DMS 273 (cell line): Measurements from ENCODE around the gene BLOC1S3.

ENCODE experiments used
- DNase-seq: peaks from one replicate; lab custom pipeline; 2025; ENCODE audit not compliant: unreplicated experiment; lab: John Stamatoyannopoulos, UW

BLOC1S3 gene

DNA sequence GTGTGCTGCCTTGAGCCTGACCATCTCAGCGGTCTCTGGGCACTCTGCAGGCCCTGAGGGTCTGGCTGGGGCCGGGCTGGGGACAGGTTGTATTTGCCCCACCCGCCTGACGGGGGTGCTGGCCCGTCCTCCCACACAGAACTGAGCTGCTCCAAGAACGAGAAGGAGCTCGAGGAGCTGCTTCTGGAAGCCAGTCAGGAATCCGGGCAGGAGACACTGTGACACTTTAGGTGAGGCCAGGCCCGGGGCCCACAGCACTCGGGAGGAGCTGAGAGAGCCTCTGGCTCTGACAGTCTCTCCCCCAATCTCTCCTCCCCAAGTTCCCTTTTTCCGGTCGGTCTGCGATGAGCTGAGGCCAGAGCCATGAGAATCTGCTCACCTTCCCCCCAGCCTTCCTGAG, 32.3 kb upstream of the BLOC1S3 start:
- DNase-seq, result no peak

DNA sequence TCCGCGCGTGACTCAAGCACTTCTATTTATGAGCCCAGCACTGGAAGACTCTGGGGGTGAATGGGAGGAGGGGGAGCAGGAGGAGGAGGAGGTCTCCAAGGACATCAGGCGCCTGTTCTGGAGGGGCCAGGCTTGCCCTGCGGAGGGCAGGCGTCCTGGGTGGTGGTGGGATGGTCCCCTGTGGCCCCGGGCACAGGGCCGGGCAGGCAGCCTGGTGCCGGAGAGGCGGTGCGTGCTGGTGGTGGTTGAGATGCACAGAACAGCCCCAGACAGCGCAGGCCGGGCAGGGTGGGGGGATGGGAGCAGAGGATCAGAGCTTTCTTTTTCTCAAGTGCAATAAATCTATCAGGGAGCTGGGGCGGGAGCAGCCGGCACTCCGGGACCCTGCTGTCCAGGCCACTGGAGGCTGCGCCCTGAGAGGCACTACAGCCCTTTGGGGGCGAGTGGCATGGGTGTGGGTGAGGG, 31.8 kb upstream of the BLOC1S3 start:
- no peak for DNase-seq

DNA sequence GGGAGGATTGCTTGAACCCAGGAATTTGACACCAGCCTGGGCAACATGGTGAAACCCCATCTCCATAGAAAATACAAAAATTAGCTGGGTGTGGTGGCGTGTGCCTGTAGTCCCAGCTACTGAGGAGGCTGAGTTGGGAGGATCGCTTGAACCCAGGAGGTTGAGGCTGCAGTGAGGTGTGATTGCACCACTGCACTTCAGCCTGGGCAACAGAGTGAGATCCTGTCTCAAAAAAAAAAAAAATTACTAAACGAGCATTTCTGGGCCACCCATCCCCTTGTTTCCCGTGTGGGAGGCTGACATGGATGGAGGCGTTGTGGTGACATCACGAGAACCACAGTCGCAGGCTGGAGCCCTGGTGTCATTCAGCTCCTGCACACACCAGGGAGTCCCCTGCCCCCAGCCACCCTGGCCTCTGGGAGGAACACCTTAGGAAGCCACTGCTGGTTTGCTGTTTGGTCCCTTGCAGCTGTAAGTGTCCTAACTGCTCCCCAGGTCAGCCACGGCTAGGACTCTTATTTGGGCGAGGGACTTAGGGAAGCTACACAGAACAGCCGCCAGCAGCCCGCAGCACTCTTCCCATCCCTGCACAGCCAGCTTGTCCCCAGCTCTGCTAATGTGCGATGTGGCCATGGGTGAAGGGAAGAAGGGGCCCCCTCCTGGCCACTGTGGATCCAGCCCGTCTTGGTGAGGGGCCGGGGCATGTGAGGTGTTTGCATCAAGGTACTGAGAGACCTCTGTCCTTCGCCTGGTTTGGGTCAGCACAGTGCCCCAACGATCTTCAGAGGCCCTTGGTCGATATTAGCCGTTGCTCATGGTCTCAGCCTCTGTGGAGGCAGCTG, 30.5 kb upstream of the BLOC1S3 start:
- DNase-seq, result peak; percentile 37

DNA sequence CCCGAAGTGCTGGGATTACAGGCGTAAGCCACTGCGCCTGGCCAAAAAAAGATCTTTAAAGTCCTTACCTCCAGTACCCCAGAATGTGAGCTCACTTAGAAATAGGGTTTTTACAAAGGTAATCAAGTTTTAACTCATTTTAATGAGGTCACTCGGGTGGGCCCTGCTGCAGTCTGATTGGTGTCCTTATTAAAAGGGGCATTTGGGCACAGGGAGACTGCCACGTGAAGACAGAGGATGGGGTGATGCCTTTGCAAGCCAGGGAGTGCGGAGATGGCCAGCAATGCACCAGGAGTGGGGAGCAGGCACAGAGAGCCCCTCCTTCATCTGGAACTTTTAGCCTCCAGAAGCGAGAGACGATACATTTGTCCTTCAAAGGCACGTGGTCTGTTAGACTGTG, 29.5 kb upstream of the BLOC1S3 start:
- no peak for DNase-seq

DNA sequence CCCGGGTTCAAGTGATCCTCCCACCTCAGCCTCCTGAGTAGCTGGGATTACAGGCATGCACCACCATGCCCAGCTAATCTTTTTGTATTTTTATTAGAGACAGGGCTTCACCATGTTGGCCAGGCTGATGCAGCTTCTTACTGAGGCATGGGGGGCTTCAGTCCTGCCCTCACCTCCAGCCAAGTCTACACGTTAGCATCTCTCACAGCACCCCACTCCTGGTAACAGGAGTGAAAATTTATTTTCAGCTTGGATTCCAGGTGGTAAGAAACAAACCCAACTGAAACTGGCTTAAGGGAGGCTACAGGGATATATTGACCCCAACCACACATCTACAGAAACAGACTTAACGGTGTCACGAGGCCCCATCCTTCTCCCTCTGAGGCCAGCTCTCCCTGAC, 28.4 kb upstream of the BLOC1S3 start:
- DNase-seq, result no peak

DNA sequence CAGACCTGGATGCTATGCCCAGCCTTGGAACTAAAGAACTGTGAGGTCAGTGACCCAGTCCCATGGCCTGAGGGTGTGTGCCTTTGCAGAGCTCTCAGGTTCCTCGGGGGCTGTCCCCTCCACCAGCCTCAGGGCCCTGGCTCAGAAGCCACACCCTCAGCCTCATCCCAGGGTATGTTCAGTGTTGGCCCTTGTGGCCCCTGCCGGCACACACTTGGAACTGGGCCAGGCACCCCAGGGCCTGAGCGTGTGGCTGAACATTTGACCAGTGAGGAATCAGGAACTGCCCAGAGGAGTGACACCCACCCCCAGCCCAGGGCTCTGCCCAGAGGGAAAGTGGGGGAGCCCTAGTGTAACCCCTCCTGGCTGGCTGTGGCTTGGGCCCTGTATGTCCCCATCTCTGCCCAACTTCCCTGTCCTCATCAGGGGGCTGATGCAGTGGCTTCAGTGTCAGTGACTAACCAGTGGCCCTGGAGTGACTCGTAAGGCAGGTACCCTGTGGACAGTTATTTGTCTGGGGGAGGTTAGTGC, 27.8 kb upstream of the BLOC1S3 start:
- DNase-seq, result no peak

DNA sequence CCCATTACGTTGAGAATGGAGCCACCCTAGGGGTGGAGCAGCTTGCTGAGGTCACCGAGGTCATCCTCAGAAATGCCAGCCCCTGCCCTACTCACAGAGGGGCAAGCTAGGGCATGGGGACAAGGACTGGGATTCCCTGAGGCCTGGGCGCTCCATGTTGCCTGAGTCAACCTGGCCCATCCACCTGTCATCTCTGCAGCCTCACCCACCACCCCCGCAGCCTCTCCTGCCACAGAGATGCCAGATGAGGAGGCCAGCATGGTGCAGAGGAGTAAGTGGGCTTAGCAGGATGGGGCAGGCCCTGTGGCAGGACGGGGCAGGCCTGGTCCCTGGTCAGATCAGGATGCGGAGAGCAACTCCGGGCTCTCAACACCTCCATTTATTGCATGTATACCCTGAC, 27.3 kb upstream of the BLOC1S3 start:
- DNase-seq, result peak; percentile 36

DNA sequence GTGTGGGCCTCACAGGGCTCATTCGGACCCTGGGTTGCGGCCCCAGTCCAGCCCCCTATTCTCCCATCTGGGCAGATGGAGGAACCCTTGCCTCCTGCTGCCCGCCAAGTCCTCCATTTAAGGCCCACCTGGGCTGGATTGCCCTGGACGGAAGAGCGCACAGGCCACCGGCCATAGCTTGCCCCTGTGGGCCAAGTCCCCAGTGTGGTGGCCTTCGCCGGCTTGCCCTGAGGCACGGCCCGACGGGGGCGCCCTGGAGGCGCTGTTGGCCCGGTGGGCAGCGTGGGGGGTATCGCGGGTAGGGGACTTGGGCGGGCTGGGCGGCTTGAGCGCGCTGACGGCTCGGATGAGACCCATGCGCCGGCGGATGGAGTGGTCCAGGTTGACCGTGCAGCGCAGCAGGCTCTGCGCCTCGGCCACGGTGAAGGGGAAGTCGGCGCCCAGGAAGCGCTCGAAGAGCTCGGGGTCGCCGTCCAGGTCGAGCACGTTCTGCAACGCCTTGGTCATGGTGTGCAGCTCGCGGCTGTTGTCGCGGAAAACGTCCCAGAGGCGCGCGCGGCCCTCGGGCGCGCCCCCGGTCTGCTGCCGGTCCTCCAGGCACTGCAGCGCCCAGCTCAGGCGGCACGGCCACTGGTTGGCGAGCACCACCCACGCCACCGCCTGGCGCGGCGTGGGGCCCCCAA, 26.6 kb upstream of the BLOC1S3 start:
- no peak for DNase-seq

DNA sequence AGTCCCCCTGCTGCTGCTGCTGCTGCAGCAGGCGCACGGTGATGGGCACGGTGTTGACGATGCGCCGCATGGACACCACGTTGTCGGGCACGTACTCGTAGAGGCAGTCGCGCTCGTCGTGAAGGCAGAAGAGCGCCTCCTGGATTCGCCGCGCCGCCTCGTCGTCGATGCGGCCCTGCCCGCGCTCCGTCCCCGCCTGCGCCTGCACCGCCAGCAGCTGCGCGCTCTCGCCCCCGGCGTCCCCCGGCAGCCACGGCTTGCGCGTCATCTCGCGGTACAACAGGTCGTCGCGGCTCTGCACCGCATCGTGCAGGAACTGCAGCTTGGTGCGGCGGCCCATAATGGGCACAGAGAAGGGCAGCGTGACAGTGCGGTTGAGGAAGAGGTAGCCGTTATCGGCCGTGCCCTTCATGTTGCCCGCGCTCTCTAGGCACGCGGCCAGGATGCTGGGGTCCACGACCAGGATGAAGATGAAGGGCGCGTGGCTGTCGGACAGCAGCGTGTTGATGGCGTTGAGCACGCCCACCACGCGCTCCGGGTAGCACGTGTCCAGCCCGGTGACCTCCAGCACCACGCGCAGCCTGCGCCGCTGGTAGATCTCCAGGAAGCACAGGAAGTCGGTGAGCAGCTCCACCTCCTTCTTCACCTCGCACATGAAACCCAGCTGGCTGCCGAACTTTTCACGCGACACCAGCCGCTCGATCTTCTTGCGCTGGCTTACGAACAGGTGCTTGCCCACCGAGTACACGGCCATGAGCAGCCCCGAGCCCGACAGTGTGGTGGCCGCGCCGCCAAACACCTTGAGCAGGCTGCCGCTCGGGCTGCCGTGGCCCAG, 25.9 kb upstream of the BLOC1S3 start:
- peak; percentile 84 for DNase-seq

DNA sequence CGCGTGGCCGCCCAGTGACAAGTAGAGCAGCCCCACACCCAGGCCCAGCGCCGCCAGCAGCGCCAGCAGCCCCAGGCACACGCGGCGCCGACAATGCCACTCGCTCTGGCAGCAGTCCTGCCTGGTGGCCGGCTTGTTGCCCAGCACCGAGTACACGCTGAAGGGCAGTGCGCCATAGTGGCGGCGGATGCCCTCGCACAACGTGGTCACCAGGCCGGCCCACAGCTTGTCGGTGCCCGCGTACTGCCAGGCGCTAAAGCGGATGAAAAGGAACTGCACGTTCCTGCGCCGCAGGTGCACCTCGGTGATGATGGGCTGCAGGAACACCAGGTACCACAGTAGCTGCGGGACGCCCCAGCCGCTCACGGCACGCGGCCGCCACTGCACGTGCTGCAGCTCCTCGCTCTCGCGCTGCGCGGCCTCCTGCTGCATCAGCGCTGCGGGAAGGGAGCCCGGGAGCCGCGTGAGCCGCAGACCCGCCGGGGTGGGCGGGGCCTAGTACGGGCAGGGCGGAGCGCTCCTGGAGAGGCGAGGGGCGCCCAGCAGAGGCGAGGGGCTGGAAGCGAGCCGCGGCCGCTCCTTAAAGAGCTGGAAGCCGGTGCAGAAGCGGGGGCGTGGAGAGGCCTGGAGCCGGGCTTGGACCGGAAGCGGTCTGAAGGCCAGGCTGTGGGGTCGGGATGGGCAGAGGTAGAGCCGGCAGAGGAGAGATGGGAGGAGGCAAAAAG, 25.1 kb upstream of the BLOC1S3 start:
- DNase-seq, result peak; percentile 61

DNA sequence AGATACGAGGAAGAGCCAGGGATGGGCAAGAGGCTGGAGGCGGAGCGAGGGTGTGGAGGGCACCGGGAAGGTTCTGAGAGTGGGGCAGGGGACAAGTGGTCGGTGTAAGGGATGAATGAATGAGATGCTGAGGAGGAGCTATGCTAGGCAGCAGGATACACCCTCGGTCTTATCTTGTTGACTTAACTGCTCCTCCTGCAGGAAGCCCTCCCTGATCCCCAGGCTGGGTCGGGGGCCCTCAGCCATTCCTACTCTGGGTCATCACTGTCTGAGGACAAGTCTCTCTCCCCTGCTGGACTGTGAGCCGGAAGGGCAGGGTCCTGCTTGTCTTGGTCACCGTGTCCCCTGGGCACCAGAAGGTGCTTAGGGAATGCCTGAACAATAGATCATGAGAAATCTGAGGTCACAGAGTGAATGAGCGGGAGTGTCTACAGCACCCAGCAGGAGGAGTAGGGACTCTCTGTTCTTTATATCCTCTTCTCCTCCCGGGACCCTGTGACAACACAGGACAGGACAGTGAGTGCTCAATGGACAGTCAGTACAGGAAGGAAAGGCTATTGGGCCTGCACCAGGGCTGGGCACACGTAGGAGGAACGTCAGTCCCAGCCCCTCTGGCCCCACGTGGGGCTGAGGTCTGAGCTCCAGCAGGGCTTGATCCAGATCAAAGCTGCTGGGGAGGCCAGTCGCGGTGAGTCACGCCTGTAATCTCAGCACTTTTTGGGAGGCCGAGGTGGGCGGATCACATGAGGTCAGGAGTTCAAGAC, 24.3 kb upstream of the BLOC1S3 start:
- DNase-seq, result no peak

DNA sequence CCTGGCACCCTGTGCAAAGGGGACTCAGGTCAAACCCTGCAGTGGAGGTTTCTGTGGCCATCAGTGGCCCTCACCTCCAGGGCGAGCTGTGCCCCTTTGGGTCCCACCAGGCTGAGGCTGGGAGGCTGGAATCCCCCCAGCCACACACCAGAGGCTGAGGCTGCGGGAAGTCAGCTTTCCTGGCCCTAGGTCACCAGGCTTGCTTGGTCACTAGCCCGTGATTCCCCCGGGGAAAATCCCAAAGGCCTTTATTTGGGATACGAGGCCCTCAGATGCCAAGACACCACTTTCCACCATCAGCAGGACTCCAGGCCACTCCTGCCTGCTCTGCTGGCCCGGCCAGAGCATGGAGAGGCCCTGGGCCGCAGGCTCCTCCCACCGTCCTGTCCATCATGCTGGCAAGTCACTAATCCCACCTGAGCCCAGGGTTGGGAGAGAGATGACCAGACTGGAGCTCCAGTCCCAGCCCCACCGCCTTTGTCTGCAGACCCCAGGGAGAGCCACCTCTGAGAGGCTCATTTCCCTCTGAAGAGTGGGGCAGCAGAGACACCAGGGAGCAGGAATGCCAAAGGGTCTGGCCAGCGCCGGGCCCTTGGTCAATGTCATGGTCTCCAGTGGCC, 22.5 kb upstream of the BLOC1S3 start:
- DNase-seq, result no peak

DNA sequence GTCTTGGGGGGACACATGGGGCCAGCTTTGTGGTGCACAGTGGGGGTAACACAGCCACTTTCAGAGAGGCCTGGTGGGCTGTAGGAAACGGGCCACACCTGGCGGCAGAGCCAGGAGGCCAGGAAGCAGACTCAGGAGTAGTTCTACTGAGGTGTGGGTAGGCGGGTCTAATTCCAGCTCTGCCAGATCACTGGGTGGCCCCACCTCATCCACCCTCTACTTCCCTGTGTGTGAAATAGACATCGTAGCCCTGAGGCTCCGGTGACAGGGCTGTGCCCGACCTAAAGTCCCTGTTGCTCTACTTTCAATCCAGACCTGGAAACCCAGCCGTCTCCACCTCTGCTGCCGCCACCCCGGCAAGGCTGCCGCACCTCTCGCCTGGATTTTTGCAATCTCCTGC, 21.8 kb upstream of the BLOC1S3 start:
- no peak for DNase-seq

DNA sequence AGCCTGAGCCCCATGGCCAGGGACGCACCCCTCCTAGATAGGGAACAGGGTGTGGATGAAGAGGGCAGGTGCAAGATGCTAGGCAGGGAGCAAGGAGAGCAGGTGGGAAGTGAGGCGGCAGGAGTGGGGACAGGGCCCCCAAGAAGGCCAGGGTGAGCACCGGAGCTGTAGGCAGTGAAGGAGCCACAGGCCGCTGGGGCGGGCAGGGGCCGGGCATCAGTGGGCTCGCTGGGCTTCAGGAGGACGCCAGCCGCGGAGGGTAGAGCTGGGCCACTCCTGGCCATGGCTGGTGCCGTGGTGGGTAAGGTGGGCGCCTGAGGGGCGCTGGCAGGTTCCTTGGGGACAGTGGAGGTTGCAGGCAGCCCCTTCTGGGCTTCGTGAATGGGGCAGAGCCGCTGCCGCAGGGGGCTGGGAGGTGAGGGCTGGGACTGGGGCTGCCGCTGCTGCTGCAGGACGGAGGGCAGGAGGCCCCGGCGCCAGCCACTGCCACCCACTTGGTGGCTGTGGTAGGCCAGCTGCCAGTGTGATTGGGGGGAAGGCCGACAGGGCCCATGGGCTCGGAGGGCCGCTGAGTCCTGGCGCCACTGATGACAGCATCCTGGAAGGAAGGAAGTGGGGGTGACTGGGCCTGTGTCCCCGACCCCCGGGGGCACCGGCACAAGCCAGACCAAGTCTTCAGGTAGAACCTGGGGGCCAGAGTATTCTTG, 19.9 kb upstream of the BLOC1S3 start:
- DNase-seq, result no peak

DNA sequence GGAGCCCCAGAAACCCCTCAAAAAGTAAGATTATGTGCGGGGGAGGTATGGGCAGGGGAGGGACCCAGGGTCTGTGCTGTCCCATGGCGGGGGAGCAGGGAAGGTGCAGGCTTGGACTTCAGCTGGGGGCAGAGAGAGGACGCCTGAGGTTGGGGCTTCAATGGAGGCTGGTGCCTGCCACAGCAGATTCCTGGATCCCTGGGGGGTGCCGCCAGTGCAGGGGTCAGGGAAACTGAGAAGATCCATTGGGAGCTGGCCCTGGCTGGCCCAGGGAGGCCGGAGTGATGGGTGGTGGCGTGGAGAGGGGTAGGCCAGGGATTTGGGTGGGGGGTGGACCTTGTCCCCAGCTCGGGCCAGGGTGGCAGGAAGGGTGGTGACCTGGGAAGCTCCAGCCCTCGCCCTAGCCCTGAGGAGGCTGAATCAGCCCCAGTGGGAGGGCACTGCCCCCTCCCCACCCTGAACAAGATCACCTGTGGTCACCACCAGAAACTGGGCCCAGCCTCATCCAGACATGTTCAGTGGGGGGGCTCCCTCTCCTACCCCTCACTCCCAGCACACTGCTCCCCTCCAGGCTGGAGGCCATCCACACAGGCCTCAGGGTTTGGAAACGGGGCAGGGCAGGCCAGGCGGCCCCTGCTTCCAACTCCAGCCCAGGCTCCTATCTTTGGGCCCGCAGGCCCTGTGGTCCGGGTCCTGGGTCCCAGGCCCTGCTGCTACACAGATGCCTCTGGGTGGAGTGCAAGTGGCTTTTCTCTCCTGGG, 19.2 kb upstream of the BLOC1S3 start:
- DNase-seq, result no peak

DNA sequence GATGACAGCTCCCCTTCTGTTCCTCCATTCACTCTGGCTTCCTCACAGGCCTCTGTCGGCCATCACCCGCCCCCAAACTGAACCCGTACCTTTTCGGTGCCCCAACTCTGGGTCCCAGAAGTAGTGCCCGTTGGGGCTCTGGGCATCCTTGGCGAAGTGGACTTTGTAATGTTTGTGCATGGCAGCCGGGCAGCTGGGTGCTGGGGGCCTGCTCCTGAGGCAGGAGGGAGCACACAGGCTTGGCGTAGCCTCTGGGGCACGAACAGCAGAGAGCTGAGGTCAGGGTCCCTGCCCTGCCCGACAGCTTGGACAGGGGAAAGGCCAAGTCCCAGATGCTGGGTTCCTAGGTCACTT, 18.6 kb upstream of the BLOC1S3 start:
- no peak for DNase-seq

DNA sequence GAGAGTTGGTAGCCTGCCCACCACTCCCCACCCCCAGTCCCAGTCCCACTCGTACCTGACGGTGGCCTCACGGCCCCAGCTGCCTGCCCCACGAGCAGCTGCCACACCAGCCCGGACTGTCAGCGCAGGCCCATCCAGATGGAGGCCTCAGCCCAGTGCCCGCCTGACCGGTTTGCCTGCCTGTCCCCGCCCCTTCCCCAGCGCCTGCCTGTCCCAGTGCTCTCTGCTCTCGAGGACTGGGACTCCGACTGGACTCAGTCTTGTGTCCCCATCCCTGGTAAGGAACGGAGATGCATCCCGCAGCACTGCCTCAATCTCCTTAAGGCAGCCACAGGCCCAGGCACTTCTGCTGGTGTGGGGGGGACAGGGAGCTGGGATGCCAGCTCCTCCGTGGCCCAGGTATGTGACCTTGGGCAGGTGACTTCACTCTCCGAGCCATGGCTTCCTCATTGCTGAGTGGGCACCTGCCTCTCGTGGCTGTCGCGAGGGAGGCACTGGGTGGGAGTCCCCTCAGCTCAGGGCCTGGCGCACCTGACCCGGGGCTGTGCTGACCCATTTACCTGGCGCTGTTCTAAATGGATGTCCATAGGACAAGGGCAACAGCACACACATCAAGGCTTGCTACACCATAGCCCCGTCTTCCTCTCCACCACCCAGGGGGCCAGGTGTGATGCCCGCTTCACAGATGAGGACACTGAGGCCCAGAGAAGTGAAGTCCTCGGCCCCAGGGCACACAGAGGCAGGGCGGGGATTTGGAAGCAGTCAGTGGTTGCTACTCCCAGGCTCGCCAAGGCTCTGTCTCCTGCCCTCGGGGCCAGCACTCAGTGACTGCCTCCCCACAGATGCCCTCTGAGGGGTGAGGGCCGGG, 17.5 kb upstream of the BLOC1S3 start, which contains the start of gene NKPD1:
Gene NKPD1, minus strand, starts transcription at position 113 of the 868 bp plus-strand sequence. CDS start 832 bp downstream, outside the sequence.
- peak; percentile 52 for DNase-seq
